HepG2 (cell line): ENCODE measurements around the gene OR11A1. TPM values are rescaled to one million over a fixed set of nuclear protein-coding genes. Genes with fewer than 3 reads are reported as not detected.

Experiments
- ATAC-seq: fragments of 200-7000 bp; cut with Tn5 transposase; 3 replicates; pipeline ENCODE4 v1.9.1; 2020; ENCODE audit warnings: mild to moderate bottlenecking, moderate library complexity
- BruUV-seq: library from RNA; stranded (reverse); fragments of 400-500 nt; replicated peaks from 2 replicates; lab custom pipeline; 2021; lab: Mats Ljungman, UMichigan
- CTCF ChIA-PET: fragments of 300-600 bp; formaldehyde crosslinking; extraction: SDS; loops from one replicate; lab custom pipeline; 2021; ENCODE audit warnings: low total read pairs, inconsistent platforms, low intra/inter-chr PET ratio; lab: Yijun Ruan, JAX
- POLR2A ChIA-PET: fragments of 350-600 bp; sonication (Branson Sonifier 250); formaldehyde crosslinking; loops from one replicate; lab custom pipeline; 2020; ENCODE audit warnings: antibody characterized with exemption, inconsistent platforms; lab: Yijun Ruan, JAX
- DNase-seq: peaks from one replicate; pipeline ENCODE4 v3.0.0-alpha.2; 2015; ENCODE audit warnings: low spot score
- FAIRE-seq: peaks from 3 replicates; lab custom pipeline; 2011; peaks lifted over from hg19 to GRCh38; lab: Jason Lieb, UNC
- H2AFZ ChIP-seq: one replicate; pipeline ENCODE4 v1.6.1; 2011; ENCODE audit warnings: low read length, inconsistent platforms
- H3K27ac ChIP-seq: fragments of 300-600 bp; 3 replicates; pipeline ENCODE4 v1.8.0; 2011; ENCODE audit warnings: mixed run types, mild to moderate bottlenecking, mixed read lengths, low read length, inconsistent platforms; ENCODE audit not compliant: insufficient read depth; ENCODE audit errors: extremely low read length
- H3K27me3 ChIP-seq, 2 experiments: fragments of 200-600 bp in 1 of 2; 2 replicates in 1 of 2; 3 replicates in 1 of 2; pipeline versions ENCODE4 v1.6.0 to v1.8.0; 2011; ENCODE audit warnings: low read length in 2 of 2, mild to moderate bottlenecking in 2 of 2, moderate library complexity in 2 of 2, inconsistent platforms in 1 of 2; ENCODE audit not compliant: insufficient read depth in 2 of 2, control insufficient read depth in 1 of 2
- H3K36me3 ChIP-seq, 2 experiments: fragments of 200-600 bp in 1 of 2; replicated peaks in 1 of 2; 2 replicates in 1 of 2; 3 replicates in 1 of 2; pipeline versions ENCODE4 v1.5.1 to v1.8.0; 2011; ENCODE audit warnings: low read length in 2 of 2, inconsistent platforms in 1 of 2; ENCODE audit not compliant: insufficient read depth in 2 of 2, control insufficient read depth in 1 of 2
- H3K4me1 ChIP-seq: 2 replicates; pipeline ENCODE4 v1.5.1; 2012; ENCODE audit warnings: low read length, inconsistent platforms; ENCODE audit not compliant: insufficient read depth
- H3K4me2 ChIP-seq: 2 replicates; pipeline ENCODE4 v1.6.0; 2011; ENCODE audit warnings: low read depth, low read length, inconsistent platforms
- H3K4me3 ChIP-seq, 3 experiments: fragments of 200-600 bp in 1 of 3; sonication (generic), shearing (Covaris generic) in 1 of 3; replicated peaks in 1 of 3; 2 replicates each; pipeline ENCODE4 v1.5.1; 2011 to 2016; ENCODE audit warnings: low read length in 3 of 3, inconsistent platforms in 2 of 3, low read depth in 2 of 3, mild to moderate bottlenecking in 2 of 3, control low read depth in 1 of 3, mixed read lengths in 1 of 3; ENCODE audit not compliant: insufficient read depth in 1 of 3
- H3K79me2 ChIP-seq: one replicate; pipeline ENCODE4 v1.6.1; 2011; ENCODE audit warnings: low read length, inconsistent platforms; ENCODE audit not compliant: insufficient read depth
- H3K9ac ChIP-seq: 2 replicates; pipeline ENCODE4 v1.6.0; 2011; ENCODE audit warnings: mild to moderate bottlenecking, low read depth, low read length, inconsistent platforms; ENCODE audit not compliant: insufficient read depth
- H3K9me3 ChIP-seq: 2 replicates; pipeline ENCODE4 v1.5.1; 2012; ENCODE audit warnings: mild to moderate bottlenecking, low read length
- H4K20me1 ChIP-seq: 2 replicates; pipeline ENCODE4 v1.6.0; 2011; ENCODE audit warnings: inconsistent platforms, mild to moderate bottlenecking, low read length, moderate library complexity; ENCODE audit not compliant: insufficient read depth
- CEBPB ChIP-seq: IDR thresholded peaks from 2 replicates; pipeline ENCODE4 v1.6.1; 2011; ENCODE audit warnings: low read depth, low read length, improper control_type of control experiment, borderline replicate concordance
- HNRNPL ChIP-seq: fragments of 200-400 bp; formaldehyde crosslinking; IDR thresholded peaks from 2 replicates; pipeline ENCODE4 v1.6.1; 2017; ENCODE audit warnings: mild to moderate bottlenecking, low read depth, low read length
- KAT7 ChIP-seq: IDR thresholded peaks from 2 replicates; pipeline ENCODE4 v1.6.1; 2018; ENCODE audit warnings: borderline replicate concordance, missing compliant biosample characterization
- KLF15 ChIP-seq: sonication (generic); formaldehyde crosslinking; IDR thresholded peaks from 2 replicates; pipeline ENCODE4 v1.8.1; 2023; ENCODE audit warnings: borderline replicate concordance, mild to moderate bottlenecking, inconsistent platforms, missing genetic modification reagents, mixed read lengths
- NFYC ChIP-seq: IDR thresholded peaks from 2 replicates; pipeline ENCODE4 v1.6.1; 2016; ENCODE audit warnings: missing genetic modification reagents, missing compliant biosample characterization
- SNAPC2 ChIP-seq: sonication (generic); formaldehyde crosslinking; IDR thresholded peaks from 2 replicates; pipeline ENCODE4 v1.8.1; 2022; ENCODE audit warnings: mild to moderate bottlenecking, missing genetic modification reagents
- ZFYVE20 ChIP-seq: sonication (generic); formaldehyde crosslinking; IDR thresholded peaks from 2 replicates; pipeline ENCODE4 v1.8.0; 2023; ENCODE audit warnings: low read depth, mild to moderate bottlenecking, moderate library complexity, missing genetic modification reagents, borderline replicate concordance
- ZKSCAN8 ChIP-seq: IDR thresholded peaks from 2 replicates; pipeline ENCODE4 v1.6.1; 2016; ENCODE audit warnings: borderline replicate concordance, missing genetic modification reagents, missing compliant biosample characterization
- ZNF232 ChIP-seq: sonication (generic); formaldehyde crosslinking; IDR thresholded peaks from 2 replicates; pipeline ENCODE4 v1.4.0; 2020; ENCODE audit warnings: missing genetic modification reagents, borderline replicate concordance
- ZNF335 ChIP-seq: sonication (generic); formaldehyde crosslinking; IDR thresholded peaks from 2 replicates; pipeline ENCODE4 v1.4.0; 2020; ENCODE audit warnings: missing genetic modification reagents
- ZNF710 ChIP-seq: sonication (generic); formaldehyde crosslinking; IDR thresholded peaks from 2 replicates; pipeline ENCODE4 v1.5.0; 2020; ENCODE audit warnings: mild to moderate bottlenecking, missing genetic modification reagents, borderline replicate concordance
- ZNF75D ChIP-seq: sonication (generic); formaldehyde crosslinking; IDR thresholded peaks from 2 replicates; pipeline ENCODE4 v1.8.1; 2023; ENCODE audit warnings: missing genetic modification reagents, mild to moderate bottlenecking, borderline replicate concordance
- ZNF816 ChIP-seq: sonication (generic); formaldehyde crosslinking; IDR thresholded peaks from 2 replicates; pipeline ENCODE4 v1.8.0; 2022; ENCODE audit warnings: missing genetic modification reagents, mild to moderate bottlenecking, borderline replicate concordance
- WGBS: methylation state at CpG from one replicate; pipeline ENCODE4 v1.1.6; 2017; ENCODE audit warnings: low lambda C conversion rate; 5-methylcytosine and 5-hydroxymethylcytosine counted together
- in situ Hi-C: cut with HindIII; loops from 2 replicates; pipeline ENCODE4 v1.10.0; 2017; ENCODE audit warnings: low pct_unique_long_range_greater_than_20kb; ENCODE audit not compliant: extremely low pct_ligation_motif_present
- intact Hi-C: fragments of 100-400 bp; cut with micrococcal nuclease; formaldehyde crosslinking; loops from one replicate; pipeline ENCODE4 v1.10.0; 2022; ENCODE audit not compliant: unreplicated experiment
- polyA plus RNA-seq, 8 experiments: library from polyadenylated mRNA; depleted of rRNA in 3 of 8; stranded (reverse) in 7 of 8; unstranded in 1 of 8; fragments of >200 nt; fragmentation: Illumina TruSeq in 4 of 8; extraction: Trizol in 4 of 8; gene quantifications; 2 replicates each; pipeline versions ENCODE4 v1.2.1 to v1.2.3, GENCODE V29; 2011 to 2016; ENCODE audit warnings: low read depth in 4 of 8, missing spikeins in 1 of 8, mixed read lengths in 1 of 8; ENCODE audit not compliant: insufficient read depth in 1 of 8
- total RNA-seq, 5 experiments: library from RNA; depleted of rRNA; stranded (reverse); fragments of >200 nt; fragmentation: Illumina TruSeq; extraction: Trizol; gene quantifications; 2 replicates each; pipeline ENCODE4 v1.2.3, GENCODE V29; 2016; ENCODE audit warnings: low read depth in 1 of 5

The OR11A1 gene
- total and polyA plus RNA-seq, 2 of the 13 experiments (the other 11 are each of a cell fraction or from before 2014, with no cell fraction given): not detected

- H3K4me1 ChIP-seq: no peaks in the 10 kb centered on the region
- intact Hi-C loops: no loop called here
- TF ChIP-seq ZKSCAN8 (no peak), ZNF75D (CRISPR knock-in tag) (no peak)
- TF ChIP-seq, all 625 proteins: peak for 0
- POLR2A ChIA-PET: no interaction called here
- no peak for ATAC-seq
- Histone ChIP-seq H3K27ac (no peak overlapping the region), H3K36me3 (no peaks in the 10 kb centered on the region), H3K27me3 (no peaks in the 10 kb centered on the region), H2AFZ (no peak overlapping the region), H3K4me3 (no peak overlapping the region), H3K4me2 (no peak overlapping the region), H3K9me3 (no peaks in the 10 kb centered on the region), H3K79me2 (no peaks in the 10 kb centered on the region), H3K9ac (no peak overlapping the region), H4K20me1 (no peaks in the 10 kb centered on the region)
- no peak for FAIRE-seq
- DNase-seq: no peak
- CTCF ChIA-PET: no interaction called here
- no TSS peak for BruUV-seq
- in situ Hi-C loops: no loop called here
- 12% methylated on average over 3 of the region's 3 CpGs for WGBS
These were observed 5.2 kb downstream of the OR11A1 start for GRCh38 chr6:29451471-29452193.

GRCh38 chr6:29447670-29448069, 9.2 kb downstream of the OR11A1 start:
- no peak overlapping the region for H2AFZ ChIP-seq
- ChIA-PET POLR2A (no interaction called here), CTCF (no interaction called here)
- no peaks in the 10 kb centered on the region for H3K4me1 ChIP-seq
- no peak overlapping the region for H3K4me3 ChIP-seq
- TF ChIP-seq ZNF710 (CRISPR knock-in tag) (no peak), ZNF232 (CRISPR knock-in tag) (no peak), KLF15 (CRISPR knock-in tag) (no peak), NFYC (no peak), ZNF816 (no peak), KAT7 (CRISPR knock-in tag) (no peak), ZFYVE20 (CRISPR knock-in tag) (no peak), HNRNPL (no peak), SNAPC2 (CRISPR knock-in tag) (no peak), CEBPB (no peak), ZNF335 (CRISPR knock-in tag) (no peak)
- no peaks in the 10 kb centered on the region for H3K79me2 ChIP-seq
- H3K27me3 ChIP-seq: no peaks in the 10 kb centered on the region
- in situ Hi-C loops (no loop called here), intact Hi-C loops (no loop called here)
- H4K20me1 ChIP-seq: no peaks in the 10 kb centered on the region
- H3K4me2 ChIP-seq: no peak overlapping the region
- BruUV-seq: no TSS peak
- no peaks in the 10 kb centered on the region; the same call in 1 of the 2 replicates for H3K9me3 ChIP-seq
- no peak overlapping the region for H3K27ac ChIP-seq
- ATAC-seq: no peak
- no peak for DNase-seq
- H3K36me3 ChIP-seq: no peaks in the 10 kb centered on the region
- H3K9ac ChIP-seq: no peak overlapping the region
- WGBS: 3% methylated on average over 1 of the region's 1 CpG
- no peak for FAIRE-seq
